Suprapubic skin (tissue), 3 donors: Measurements from ENCODE around the gene TNS2.

Experiments
- CTCF ChIP-seq, 2 donors: fragments of 200-600 bp in 1 of 2; fragments of 450-650 bp in 1 of 2; sonication (generic) in 1 of 2; IDR thresholded peaks; one replicate each; pipeline ENCODE4 v1.5.1; 2016 to 2019; ENCODE audit warnings: antibody characterized with exemption in 2 of 2, mild to moderate bottlenecking in 1 of 2, moderate library complexity in 1 of 2
- EP300 ChIP-seq: sonication (generic); formaldehyde crosslinking; IDR thresholded peaks from one replicate; pipeline ENCODE4 v1.6.1; 2017; ENCODE audit warnings: antibody characterized with exemption

DNA sequence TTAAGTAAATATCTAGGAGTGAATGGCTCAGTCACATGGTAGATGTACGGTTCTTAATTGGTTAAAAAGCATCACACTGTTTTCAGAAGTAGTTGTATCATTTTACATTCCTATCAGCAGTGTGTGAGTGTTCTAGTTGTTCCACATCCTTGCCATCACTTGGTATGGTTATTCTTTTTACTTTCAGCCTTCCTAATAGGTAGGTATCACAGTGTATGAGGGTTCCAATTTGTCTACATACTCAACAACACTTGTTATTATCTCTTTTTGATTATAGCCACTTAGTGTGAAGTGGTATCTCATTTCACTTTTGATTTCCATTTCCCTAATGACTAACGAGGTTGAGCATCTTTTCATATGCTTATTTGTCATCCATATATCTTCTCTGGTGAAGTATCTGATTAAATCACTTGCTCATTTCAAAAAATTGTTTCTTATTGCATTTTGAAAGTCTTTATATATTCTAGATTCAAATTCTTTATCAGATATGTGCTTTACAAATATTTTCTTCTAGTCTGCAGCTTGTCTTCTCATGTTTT is 32.8 kb downstream of the TNS2 start:
- no peak for TF ChIP-seq CTCF (IDR thresholded peaks at IDR 0.05)
- no peak for TF ChIP-seq EP300
